ENCODE data around the gene NETO1.

The NETO1 gene

GRCh38 chr18:72721330-72721729 is 146.5 kb downstream of the NETO1 start:
- no peak for DNase-seq

DNA sequence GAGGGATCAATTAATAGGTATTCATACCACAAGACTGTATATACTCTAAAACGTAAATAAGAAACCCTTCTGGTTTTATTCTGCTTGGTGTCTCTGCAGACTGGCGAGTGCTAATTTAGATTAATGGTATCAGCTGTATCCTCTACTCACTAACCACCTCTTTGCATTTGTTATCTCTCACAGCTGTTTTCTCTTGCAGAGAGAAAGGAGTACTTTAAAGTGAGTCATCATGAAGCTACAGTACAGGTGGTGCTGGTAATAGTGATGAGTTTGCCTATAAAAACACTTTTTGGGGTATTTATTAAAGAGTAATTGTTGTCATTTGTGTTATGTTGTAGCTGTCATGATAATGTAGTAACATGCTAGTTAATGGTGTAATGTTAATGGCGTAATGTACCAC is 147.7 kb downstream of the NETO1 start:
- DNase-seq, result no peak

- DNase-seq, result no peak
These were observed 163.6 kb downstream of the NETO1 start for GRCh38 chr18:72704202-72704601.

DNA sequence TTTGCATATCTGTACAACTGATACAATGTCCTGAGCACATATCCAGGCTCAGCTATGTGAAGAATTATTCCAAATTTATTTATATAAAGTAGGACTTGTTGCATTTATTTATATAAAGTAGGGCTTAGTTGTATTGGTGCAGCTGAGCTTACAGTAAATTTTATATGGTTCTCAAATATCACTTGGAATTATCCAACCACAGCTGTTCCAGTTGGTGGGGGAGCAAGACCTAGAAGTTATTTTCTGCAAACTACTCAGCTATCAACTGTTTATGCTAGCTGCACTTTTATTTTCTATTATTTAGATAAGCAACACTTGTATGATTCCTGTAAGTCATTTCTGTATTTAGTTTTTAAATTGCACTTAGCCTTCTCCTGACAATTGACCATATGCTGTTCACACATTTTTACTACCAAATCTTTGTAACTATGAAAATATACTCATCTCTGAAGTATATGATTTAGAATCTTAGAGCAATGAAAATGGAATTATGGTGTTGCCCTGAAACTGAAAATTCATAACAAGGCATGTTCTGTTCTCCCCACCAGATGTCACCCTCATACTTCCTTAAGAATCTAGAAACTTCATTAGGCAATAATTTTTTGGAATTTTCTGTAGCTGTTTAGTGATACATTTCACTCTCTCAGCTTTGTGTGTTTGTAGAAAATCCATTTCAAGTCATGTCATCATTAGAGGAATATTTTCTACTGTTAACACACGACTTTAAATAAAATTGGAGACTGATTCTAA is 166.7 kb downstream of the NETO1 start:
- DNase-seq, result peak; percentile 43

DNA sequence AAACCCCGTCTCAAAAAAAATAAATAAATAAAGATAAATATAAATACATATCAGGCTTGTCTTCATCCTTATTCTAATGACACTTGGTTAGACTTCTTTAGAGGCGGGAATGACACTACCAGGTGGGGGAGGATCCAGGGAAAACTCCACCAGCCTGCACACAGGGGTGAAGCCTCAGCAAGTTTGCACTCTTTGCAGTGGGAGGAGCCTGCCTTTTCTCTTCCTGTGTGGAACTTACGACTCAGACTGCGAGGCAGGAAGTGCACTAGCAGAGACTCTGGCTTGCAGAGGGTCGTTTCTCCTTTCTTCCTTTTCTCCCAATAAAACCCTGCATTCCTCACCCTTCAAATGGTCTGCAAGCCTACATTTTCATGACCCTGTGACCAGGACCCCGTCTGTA is 170.1 kb downstream of the NETO1 start:
- no peak for DNase-seq

DNA sequence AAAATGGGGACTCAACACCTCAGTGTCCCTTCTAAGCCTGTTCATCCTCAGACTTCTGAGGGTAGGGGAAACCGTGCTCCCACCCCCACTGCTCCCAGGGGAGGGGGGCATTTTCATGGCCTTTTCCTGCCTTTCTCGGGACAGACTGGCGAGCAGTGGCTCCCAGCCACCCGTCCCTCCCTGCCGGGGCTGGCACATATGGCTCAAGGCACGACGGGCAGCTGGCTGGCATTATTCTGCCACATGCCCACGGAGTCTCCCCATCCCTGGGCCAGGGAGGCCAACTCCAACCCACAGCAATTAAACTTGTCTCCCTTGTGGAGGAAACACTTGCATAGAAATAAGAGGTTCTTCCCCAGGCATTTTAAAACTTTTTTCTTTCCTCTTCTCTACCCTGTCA is 175.2 kb downstream of the NETO1 start:
- DNase-seq, result no peak

All from NCI-H748 treated with DMSO at 0.1 percent for 48 hours (cell line).